GM19351 (cell line): ENCODE measurements around the gene PLXNA1.
A peak's percentile ranks its signal among the peaks of the same experiment; 100 is the strongest.

ENCODE experiments used
- ATAC-seq: cut with Tn5 transposase; IDR thresholded peaks from one replicate; pipeline ENCODE4 v1.9.1; 2021; ENCODE audit warnings: mild to moderate bottlenecking, moderate library complexity; ENCODE audit not compliant: unreplicated experiment

PLXNA1 gene

GRCh38 chr3:126982471-126983175 lies at the start of gene PLXNA1:
Gene PLXNA1 (plus strand): TSS chr3:126983115. CDS start chr3:126988594, 5,479 bp downstream.
- ATAC-seq: peak; percentile 59

GRCh38 chr3:126934031-126934531 lies 48.8 kb upstream of the PLXNA1 start:
- ATAC-seq: no peak

- no peak for ATAC-seq
Measured at GRCh38 chr3:126934991-126935390, 47.9 kb upstream of the PLXNA1 start.

- no peak for ATAC-seq
Measured at GRCh38 chr3:126935756-126936509, 47.0 kb upstream of the PLXNA1 start.

- no peak for ATAC-seq
Measured at GRCh38 chr3:126936853-126937425, 46.0 kb upstream of the PLXNA1 start.

- ATAC-seq: no peak
Measured at GRCh38 chr3:126937533-126937932, 45.4 kb upstream of the PLXNA1 start.

GRCh38 chr3:126937973-126938372 lies 44.9 kb upstream of the PLXNA1 start:
- no peak for ATAC-seq

GRCh38 chr3:126938520-126939337 lies 44.2 kb upstream of the PLXNA1 start:
- no peak for ATAC-seq

GRCh38 chr3:126939338-126939718 lies 43.6 kb upstream of the PLXNA1 start:
- no peak for ATAC-seq

GRCh38 chr3:126939733-126940132 lies 43.2 kb upstream of the PLXNA1 start:
- ATAC-seq: no peak

- ATAC-seq: no peak
Measured at GRCh38 chr3:126941721-126942270, 41.1 kb upstream of the PLXNA1 start.

GRCh38 chr3:126944089-126944965 lies 38.6 kb upstream of the PLXNA1 start:
- no peak for ATAC-seq

GRCh38 chr3:126945171-126945721 lies 37.7 kb upstream of the PLXNA1 start:
- ATAC-seq: no peak

- no peak for ATAC-seq
Measured at GRCh38 chr3:126945891-126946290, 37.0 kb upstream of the PLXNA1 start.

- ATAC-seq: no peak
Measured at GRCh38 chr3:126946405-126946804, 36.5 kb upstream of the PLXNA1 start.

GRCh38 chr3:126947429-126947828 lies 35.5 kb upstream of the PLXNA1 start:
- no peak for ATAC-seq

- no peak for ATAC-seq
Measured at GRCh38 chr3:126948980-126949535, 33.9 kb upstream of the PLXNA1 start.

GRCh38 chr3:126951561-126951960 lies 31.4 kb upstream of the PLXNA1 start:
- ATAC-seq: no peak
